Activated CD4-positive, alpha-beta T cell treated with anti-CD3 and anti-CD28 coated beads, Interleukin-2, amount 10 ng/mL, durations not matched to agents 24 days and 14 days (primary cell): ENCODE data around the gene AIPL1. TPM values are rescaled to one million over a fixed set of nuclear protein-coding genes. Genes with fewer than 3 reads are reported as not detected.
"Not testable (repeated sequence)": the region's sequence is repeated elsewhere in the genome, so short reads cannot be mapped to it uniquely, and the experiment has no call there.

Experiments used
- DNase-seq: peaks from one replicate; pipeline ENCODE4 v3.0.0; 2022
- H3K27ac Mint-ChIP-seq: one replicate; pipeline ENCODE4 v1.8.0; 2022; ENCODE audit warnings: mild to moderate bottlenecking, mixed read lengths
- H3K27me3 Mint-ChIP-seq: one replicate; pipeline ENCODE4 v1.8.0; 2022; ENCODE audit warnings: mixed read lengths
- H3K36me3 Mint-ChIP-seq: one replicate; pipeline ENCODE4 v1.8.0; 2022; ENCODE audit warnings: low read depth, mild to moderate bottlenecking, mixed read lengths
- H3K4me1 Mint-ChIP-seq: one replicate; pipeline ENCODE4 v1.8.0; 2021; ENCODE audit warnings: mixed read lengths
- H3K4me3 Mint-ChIP-seq: one replicate; pipeline ENCODE4 v1.8.0; 2022; ENCODE audit warnings: mild to moderate bottlenecking, moderate library complexity, mixed read lengths
- H3K9me3 Mint-ChIP-seq: one replicate; pipeline ENCODE4 v1.8.0; 2021; ENCODE audit warnings: mixed read lengths
- intact Hi-C: fragments of 100-400 bp; cut with micrococcal nuclease; formaldehyde crosslinking; loops from one replicate; pipeline ENCODE4 v1.15.1; 2023
- total RNA-seq: library from RNA; stranded (reverse); gene quantifications from 2 replicates; pipeline ENCODE4 v1.2.3, GENCODE V29; 2022

Gene AIPL1, protein sequence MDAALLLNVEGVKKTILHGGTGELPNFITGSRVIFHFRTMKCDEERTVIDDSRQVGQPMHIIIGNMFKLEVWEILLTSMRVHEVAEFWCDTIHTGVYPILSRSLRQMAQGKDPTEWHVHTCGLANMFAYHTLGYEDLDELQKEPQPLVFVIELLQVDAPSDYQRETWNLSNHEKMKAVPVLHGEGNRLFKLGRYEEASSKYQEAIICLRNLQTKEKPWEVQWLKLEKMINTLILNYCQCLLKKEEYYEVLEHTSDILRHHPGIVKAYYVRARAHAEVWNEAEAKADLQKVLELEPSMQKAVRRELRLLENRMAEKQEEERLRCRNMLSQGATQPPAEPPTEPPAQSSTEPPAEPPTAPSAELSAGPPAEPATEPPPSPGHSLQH
- not detected in 2 replicates for total RNA-seq

GRCh38 chr17:6435051-6435450 is at the start of gene AIPL1:
TSS of gene AIPL1 (minus strand) at chr17:6435121. CDS start at chr17:6435104, 17 bp downstream.
- peaks cover 2% of the 10 kb centered on the region for H3K4me1 Mint-ChIP-seq
- intact Hi-C loops, result loop anchor here (5.0 kb wide), 1 partner anchor 848 kb away; no protein-coding TSS in a partner anchor
- H3K27ac Mint-ChIP-seq, result no peak within 1 kb of the TSS
- H3K36me3 Mint-ChIP-seq, result peaks cover 2% of the 10 kb centered on the region
- peaks cover 58% of the 10 kb centered on the region for H3K27me3 Mint-ChIP-seq
- H3K4me3 Mint-ChIP-seq, result no peak within 1 kb of the TSS
- H3K9me3 Mint-ChIP-seq, result peaks cover 6% of the 10 kb centered on the region
- no peak for DNase-seq

GRCh38 chr17:6483507-6483906 is 48.6 kb upstream of the AIPL1 start:
- Mint-ChIP-seq H3K36me3 (no peaks in the 10 kb centered on the region), H3K4me1 (no peaks in the 10 kb centered on the region), H3K9me3 (no peaks in the 10 kb centered on the region), H3K27ac (no peak overlapping the region), H3K27me3 (no peaks in the 10 kb centered on the region), H3K4me3 (no peak overlapping the region)
- intact Hi-C loops, result no loop called here
- no peak for DNase-seq

DNA sequence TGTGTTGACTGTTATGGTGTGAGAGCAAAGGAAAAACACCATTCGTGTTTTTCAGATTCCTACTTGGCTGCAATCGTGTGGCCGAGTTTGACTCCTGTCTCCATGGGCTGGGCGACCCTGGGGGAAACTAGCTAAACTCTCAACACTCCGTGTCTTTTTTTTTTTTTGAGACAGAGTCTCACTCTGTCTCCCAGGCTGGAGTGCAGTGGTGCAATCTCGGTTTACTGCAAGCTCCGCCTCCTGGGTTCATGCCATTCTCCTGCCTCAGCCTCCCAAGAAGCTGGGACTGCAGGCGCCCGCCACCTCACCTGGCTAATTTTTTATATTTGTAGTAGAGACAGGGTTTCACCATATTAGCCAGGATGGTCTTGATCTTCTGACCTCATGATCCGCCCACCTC is 47.9 kb upstream of the AIPL1 start:
- H3K27ac Mint-ChIP-seq, H3K27me3 Mint-ChIP-seq, H3K4me1 Mint-ChIP-seq, H3K36me3 Mint-ChIP-seq, intact Hi-C loops, H3K4me3 Mint-ChIP-seq, H3K9me3 Mint-ChIP-seq, DNase-seq: not testable (repeated sequence)

DNA sequence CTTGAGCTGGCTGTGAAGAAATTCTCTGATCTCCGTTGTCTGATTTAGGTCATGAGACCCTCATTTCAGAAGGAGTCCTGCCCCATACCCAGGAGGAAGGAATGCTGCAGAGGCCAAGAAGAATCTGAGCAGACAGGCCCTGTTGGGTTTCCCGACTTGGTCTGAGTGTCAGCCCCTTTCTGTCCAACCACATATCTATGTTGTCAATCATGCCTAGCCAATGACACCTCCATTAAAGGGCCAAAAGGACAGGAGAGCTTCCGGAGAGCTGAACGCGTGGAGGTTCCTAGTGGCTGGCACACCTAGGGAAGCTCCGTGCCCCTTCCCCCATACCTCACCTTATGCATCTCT is 47.2 kb upstream of the AIPL1 start:
- Mint-ChIP-seq H3K4me3 (no peak overlapping the region), H3K27ac (no peak overlapping the region), H3K27me3 (no peaks in the 10 kb centered on the region), H3K36me3 (no peaks in the 10 kb centered on the region), H3K4me1 (no peaks in the 10 kb centered on the region), H3K9me3 (no peaks in the 10 kb centered on the region)
- DNase-seq, result no peak
- intact Hi-C loops, result no loop called here

- intact Hi-C loops, result no loop called here
- Mint-ChIP-seq H3K27ac (no peak overlapping the region), H3K27me3 (no peaks in the 10 kb centered on the region), H3K36me3 (no peaks in the 10 kb centered on the region), H3K4me3 (no peak overlapping the region), H3K9me3 (no peaks in the 10 kb centered on the region), H3K4me1 (no peaks in the 10 kb centered on the region)
- DNase-seq, result no peak
Observed at GRCh38 chr17:6480303-6480675, 45.4 kb upstream of the AIPL1 start.

DNA sequence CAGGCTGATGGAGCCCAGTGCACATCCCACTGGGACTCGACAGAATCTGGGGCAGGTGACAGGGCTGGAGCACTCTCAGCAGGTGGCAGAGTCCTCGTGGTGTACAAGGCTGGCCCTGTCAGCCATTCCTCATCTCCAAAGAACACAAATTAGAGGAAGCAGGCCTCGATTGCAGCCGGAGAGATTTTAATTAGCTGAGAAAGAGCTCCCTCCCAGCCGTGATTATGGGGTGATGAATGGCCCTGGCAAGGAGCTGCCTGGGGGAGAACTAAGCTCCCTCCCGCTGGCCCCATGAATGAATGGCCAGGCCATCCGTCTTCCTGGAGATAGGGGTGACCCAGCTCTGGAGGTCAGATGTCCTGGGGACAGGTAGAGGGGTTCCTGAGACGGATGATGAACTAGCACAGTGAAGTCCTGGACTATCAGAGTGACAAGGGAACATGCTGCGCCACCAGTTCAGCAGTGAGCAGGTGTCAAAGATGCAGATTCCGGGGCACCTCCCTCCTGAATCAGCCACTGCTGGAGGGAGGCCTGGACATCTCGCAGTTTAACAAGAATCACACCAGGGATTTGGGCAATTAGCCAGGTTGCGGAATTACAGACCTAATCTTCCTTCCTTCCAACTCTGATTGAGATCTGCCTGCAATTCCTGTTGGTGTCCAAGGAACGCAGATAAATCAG is 44.8 kb upstream of the AIPL1 start:
- H3K9me3 Mint-ChIP-seq, result no peaks in the 10 kb centered on the region
- no peaks in the 10 kb centered on the region for H3K4me1 Mint-ChIP-seq
- no peak overlapping the region for H3K4me3 Mint-ChIP-seq
- no peaks in the 10 kb centered on the region for H3K27me3 Mint-ChIP-seq
- H3K36me3 Mint-ChIP-seq, result no peaks in the 10 kb centered on the region
- no peak overlapping the region for H3K27ac Mint-ChIP-seq
- DNase-seq, result no peak
- intact Hi-C loops, result loop anchor here (10.0 kb wide), 1 partner anchor 95 kb away; no protein-coding TSS in a partner anchor

- Mint-ChIP-seq H3K36me3 (no peaks in the 10 kb centered on the region), H3K27ac (no peak overlapping the region), H3K27me3 (no peaks in the 10 kb centered on the region), H3K4me3 (no peak overlapping the region), H3K4me1 (no peaks in the 10 kb centered on the region), H3K9me3 (no peaks in the 10 kb centered on the region)
- intact Hi-C loops, result loop anchor here (10.0 kb wide), 1 partner anchor 96 kb away; no protein-coding TSS in a partner anchor
- no peak for DNase-seq
Observed at GRCh38 chr17:6478486-6478885, 43.6 kb upstream of the AIPL1 start.

- Mint-ChIP-seq H3K4me3 (no peak overlapping the region), H3K9me3 (no peaks in the 10 kb centered on the region), H3K4me1 (peaks cover 5% of the 10 kb centered on the region), H3K27me3 (no peaks in the 10 kb centered on the region), H3K27ac (no peak overlapping the region), H3K36me3 (no peaks in the 10 kb centered on the region)
- intact Hi-C loops, result loop anchor here (10.0 kb wide), 1 partner anchor 97 kb away; no protein-coding TSS in a partner anchor
- no peak for DNase-seq
Observed at GRCh38 chr17:6477831-6478383, 43.0 kb upstream of the AIPL1 start.

DNA sequence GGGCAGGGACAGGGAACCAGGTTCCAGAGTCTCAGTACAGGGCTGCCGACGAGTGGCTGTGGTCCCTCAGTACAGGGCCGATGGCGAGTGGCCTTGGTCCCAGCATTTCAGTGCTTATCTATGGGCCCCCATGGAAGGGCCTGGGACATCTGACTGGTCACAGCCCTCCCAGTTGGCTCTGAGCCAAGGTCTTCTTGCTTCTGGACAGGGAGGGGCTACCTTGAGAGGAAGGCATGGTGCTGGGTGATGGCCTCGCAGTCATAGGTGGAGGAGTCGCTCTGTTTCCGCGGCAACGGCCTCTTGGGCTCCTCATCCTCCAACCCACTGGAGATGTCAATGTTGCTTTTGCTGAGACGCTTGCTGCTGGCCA is 41.9 kb upstream of the AIPL1 start:
- H3K4me3 Mint-ChIP-seq, result no peak overlapping the region

GRCh38 chr17:6476076-6476809 is 41.3 kb upstream of the AIPL1 start:
- Mint-ChIP-seq H3K9me3 (no peaks in the 10 kb centered on the region), H3K27me3 (no peaks in the 10 kb centered on the region)
- no peak for DNase-seq

More for the DNA sequence above, 41.9 kb upstream of the AIPL1 start:
- Mint-ChIP-seq H3K27me3 (no peaks in the 10 kb centered on the region), H3K27ac (no peak overlapping the region), H3K4me1 (peaks cover 5% of the 10 kb centered on the region), H3K36me3 (no peaks in the 10 kb centered on the region), H3K9me3 (no peaks in the 10 kb centered on the region)
- no peak for DNase-seq
- intact Hi-C loops, result loop anchor here (10.0 kb wide), 1 partner anchor 98 kb away; no protein-coding TSS in a partner anchor

DNA sequence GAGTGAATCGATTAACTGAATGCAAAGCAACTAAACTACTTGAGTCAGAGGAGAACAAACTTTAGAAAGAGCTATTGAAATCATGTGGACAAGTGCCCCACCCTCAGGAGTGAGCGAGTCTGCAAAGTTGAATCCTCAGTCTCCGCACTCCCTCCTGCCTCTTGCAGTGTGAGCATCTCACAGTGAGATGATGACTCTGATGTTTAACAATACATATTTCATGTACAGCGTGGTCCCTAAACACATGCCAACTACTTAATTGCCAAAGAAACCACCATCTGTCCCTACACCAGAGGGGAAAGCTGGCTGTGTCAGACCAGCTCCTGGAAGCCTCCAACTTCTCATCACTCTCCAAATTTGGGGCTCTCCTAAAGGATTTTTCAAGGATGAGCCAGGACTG is 40.5 kb upstream of the AIPL1 start:
- no peak for DNase-seq
- Mint-ChIP-seq H3K4me3 (no peak overlapping the region), H3K36me3 (no peaks in the 10 kb centered on the region), H3K9me3 (no peaks in the 10 kb centered on the region), H3K27ac (no peak overlapping the region), H3K4me1 (peaks cover 5% of the 10 kb centered on the region), H3K27me3 (no peaks in the 10 kb centered on the region)
- intact Hi-C loops, result loop anchor here (10.0 kb wide), 1 partner anchor 99 kb away; no protein-coding TSS in a partner anchor

More at GRCh38 chr17:6476076-6476809, 41.3 kb upstream of the AIPL1 start:
- H3K36me3 Mint-ChIP-seq, result no peaks in the 10 kb centered on the region
- H3K4me3 Mint-ChIP-seq, result no peak overlapping the region
- H3K4me1 Mint-ChIP-seq, result peaks cover 5% of the 10 kb centered on the region
- intact Hi-C loops, result loop anchor here (10.0 kb wide), 1 partner anchor 99 kb away; no protein-coding TSS in a partner anchor
- H3K27ac Mint-ChIP-seq, result no peak overlapping the region

- no peaks in the 10 kb centered on the region for H3K36me3 Mint-ChIP-seq
- H3K27me3 Mint-ChIP-seq, result no peaks in the 10 kb centered on the region
- no peak overlapping the region for H3K4me3 Mint-ChIP-seq
- H3K4me1 Mint-ChIP-seq, result peaks cover 5% of the 10 kb centered on the region
- no peak overlapping the region for H3K27ac Mint-ChIP-seq
- no peaks in the 10 kb centered on the region for H3K9me3 Mint-ChIP-seq
- intact Hi-C loops, result loop anchor here (10.0 kb wide), 1 partner anchor 100 kb away; no protein-coding TSS in a partner anchor
- no peak for DNase-seq
Observed at GRCh38 chr17:6474906-6475305, 40.0 kb upstream of the AIPL1 start.

GRCh38 chr17:6474376-6474775 is 39.5 kb upstream of the AIPL1 start:
- H3K4me3 Mint-ChIP-seq, result no peak overlapping the region
- intact Hi-C loops, result loop anchor here (10.0 kb wide), 1 partner anchor 100 kb away; no protein-coding TSS in a partner anchor
- H3K4me1 Mint-ChIP-seq, result peaks cover 5% of the 10 kb centered on the region
- H3K9me3 Mint-ChIP-seq, result no peaks in the 10 kb centered on the region
- DNase-seq, result no peak
- no peaks in the 10 kb centered on the region for H3K36me3 Mint-ChIP-seq
- H3K27me3 Mint-ChIP-seq, result peaks cover 3% of the 10 kb centered on the region
- no peak overlapping the region for H3K27ac Mint-ChIP-seq
